ENCODE measurements around the gene OR1A1.
"Not testable (repeated sequence)": the region's sequence is repeated elsewhere in the genome, so short reads cannot be mapped to it uniquely, and the experiment has no call there.

DNA sequence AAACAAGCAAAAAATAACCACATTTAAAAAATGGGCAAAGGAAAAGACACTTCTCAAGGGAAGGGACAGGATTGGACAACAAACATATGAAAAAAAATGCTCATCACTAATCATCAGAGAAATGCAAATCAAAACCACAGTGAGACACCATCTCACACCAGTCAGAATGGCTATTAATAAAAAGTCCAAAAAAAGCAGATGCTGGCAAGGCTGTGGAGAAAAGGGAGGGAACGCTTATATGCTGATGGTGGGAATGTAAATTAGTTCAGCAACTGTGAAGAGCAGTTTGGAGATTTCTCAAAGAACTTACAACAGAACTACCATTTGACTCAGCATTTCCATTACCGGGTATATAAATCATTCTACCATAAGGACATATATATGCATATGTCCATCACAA, 41.5 kb downstream of the OR1A1 start:
- TF ChIP-seq, protein P1, sequence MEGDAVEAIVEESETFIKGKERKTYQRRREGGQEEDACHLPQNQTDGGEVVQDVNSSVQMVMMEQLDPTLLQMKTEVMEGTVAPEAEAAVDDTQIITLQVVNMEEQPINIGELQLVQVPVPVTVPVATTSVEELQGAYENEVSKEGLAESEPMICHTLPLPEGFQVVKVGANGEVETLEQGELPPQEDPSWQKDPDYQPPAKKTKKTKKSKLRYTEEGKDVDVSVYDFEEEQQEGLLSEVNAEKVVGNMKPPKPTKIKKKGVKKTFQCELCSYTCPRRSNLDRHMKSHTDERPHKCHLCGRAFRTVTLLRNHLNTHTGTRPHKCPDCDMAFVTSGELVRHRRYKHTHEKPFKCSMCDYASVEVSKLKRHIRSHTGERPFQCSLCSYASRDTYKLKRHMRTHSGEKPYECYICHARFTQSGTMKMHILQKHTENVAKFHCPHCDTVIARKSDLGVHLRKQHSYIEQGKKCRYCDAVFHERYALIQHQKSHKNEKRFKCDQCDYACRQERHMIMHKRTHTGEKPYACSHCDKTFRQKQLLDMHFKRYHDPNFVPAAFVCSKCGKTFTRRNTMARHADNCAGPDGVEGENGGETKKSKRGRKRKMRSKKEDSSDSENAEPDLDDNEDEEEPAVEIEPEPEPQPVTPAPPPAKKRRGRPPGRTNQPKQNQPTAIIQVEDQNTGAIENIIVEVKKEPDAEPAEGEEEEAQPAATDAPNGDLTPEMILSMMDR (IDR thresholded peaks at IDR 0.05): not testable (repeated sequence)
- not testable (repeated sequence) for TF ChIP-seq KDM5A (IDR thresholded peaks at IDR 0.05); POLR2A (IDR thresholded peaks at IDR 0.05; ENCODE audit: low read length); NPAS2 (CRISPR knock-in tag; IDR thresholded peaks at IDR 0.05; ENCODE audit: borderline replicate concordance); JUNB (IDR thresholded peaks at IDR 0.05); CEBPB (IDR thresholded peaks at IDR 0.05); TP53 (CRISPR knock-in tag; IDR thresholded peaks at IDR 0.05); ZC3H11A (IDR thresholded peaks at IDR 0.05); RAD21 (conservative IDR thresholded peaks at IDR 0.05 in 1 of 2, IDR thresholded peaks at IDR 0.05 in 1 of 2); NR3C1 (IDR thresholded peaks at IDR 0.05)
- TF ChIP-seq, protein P2, sequence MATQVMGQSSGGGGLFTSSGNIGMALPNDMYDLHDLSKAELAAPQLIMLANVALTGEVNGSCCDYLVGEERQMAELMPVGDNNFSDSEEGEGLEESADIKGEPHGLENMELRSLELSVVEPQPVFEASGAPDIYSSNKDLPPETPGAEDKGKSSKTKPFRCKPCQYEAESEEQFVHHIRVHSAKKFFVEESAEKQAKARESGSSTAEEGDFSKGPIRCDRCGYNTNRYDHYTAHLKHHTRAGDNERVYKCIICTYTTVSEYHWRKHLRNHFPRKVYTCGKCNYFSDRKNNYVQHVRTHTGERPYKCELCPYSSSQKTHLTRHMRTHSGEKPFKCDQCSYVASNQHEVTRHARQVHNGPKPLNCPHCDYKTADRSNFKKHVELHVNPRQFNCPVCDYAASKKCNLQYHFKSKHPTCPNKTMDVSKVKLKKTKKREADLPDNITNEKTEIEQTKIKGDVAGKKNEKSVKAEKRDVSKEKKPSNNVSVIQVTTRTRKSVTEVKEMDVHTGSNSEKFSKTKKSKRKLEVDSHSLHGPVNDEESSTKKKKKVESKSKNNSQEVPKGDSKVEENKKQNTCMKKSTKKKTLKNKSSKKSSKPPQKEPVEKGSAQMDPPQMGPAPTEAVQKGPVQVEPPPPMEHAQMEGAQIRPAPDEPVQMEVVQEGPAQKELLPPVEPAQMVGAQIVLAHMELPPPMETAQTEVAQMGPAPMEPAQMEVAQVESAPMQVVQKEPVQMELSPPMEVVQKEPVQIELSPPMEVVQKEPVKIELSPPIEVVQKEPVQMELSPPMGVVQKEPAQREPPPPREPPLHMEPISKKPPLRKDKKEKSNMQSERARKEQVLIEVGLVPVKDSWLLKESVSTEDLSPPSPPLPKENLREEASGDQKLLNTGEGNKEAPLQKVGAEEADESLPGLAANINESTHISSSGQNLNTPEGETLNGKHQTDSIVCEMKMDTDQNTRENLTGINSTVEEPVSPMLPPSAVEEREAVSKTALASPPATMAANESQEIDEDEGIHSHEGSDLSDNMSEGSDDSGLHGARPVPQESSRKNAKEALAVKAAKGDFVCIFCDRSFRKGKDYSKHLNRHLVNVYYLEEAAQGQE (IDR thresholded peaks at IDR 0.05): not testable (repeated sequence)
- TF ChIP-seq, protein P3, sequence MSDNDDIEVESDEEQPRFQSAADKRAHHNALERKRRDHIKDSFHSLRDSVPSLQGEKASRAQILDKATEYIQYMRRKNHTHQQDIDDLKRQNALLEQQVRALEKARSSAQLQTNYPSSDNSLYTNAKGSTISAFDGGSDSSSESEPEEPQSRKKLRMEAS (IDR thresholded peaks at IDR 0.05): not testable (repeated sequence)
- TF ChIP-seq, protein P4, sequence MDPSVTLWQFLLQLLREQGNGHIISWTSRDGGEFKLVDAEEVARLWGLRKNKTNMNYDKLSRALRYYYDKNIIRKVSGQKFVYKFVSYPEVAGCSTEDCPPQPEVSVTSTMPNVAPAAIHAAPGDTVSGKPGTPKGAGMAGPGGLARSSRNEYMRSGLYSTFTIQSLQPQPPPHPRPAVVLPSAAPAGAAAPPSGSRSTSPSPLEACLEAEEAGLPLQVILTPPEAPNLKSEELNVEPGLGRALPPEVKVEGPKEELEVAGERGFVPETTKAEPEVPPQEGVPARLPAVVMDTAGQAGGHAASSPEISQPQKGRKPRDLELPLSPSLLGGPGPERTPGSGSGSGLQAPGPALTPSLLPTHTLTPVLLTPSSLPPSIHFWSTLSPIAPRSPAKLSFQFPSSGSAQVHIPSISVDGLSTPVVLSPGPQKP (IDR thresholded peaks at IDR 0.05; ENCODE audit: low read depth, low read length): not testable (repeated sequence)
- TF ChIP-seq, protein P5, sequence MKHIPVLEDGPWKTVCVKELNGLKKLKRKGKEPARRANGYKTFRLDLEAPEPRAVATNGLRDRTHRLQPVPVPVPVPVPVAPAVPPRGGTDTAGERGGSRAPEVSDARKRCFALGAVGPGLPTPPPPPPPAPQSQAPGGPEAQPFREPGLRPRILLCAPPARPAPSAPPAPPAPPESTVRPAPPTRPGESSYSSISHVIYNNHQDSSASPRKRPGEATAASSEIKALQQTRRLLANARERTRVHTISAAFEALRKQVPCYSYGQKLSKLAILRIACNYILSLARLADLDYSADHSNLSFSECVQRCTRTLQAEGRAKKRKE (CRISPR knock-in tag; IDR thresholded peaks at IDR 0.05; ENCODE audit: low read depth): not testable (repeated sequence)
